Measurements from ENCODE around the gene SREBF2. TPM values are rescaled to one million over a fixed set of nuclear protein-coding genes. Genes with fewer than 3 reads are reported as not detected.
"Not testable (repeated sequence)": the region's sequence is repeated elsewhere in the genome, so short reads cannot be mapped to it uniquely, and the experiment has no call there.

SREBF2 gene
- total and polyA plus RNA-seq, 2 donors from 2014 or later, result 49.2 to 71.4 TPM

GRCh38 chr22:41863472-41863871, 30.6 kb downstream of the SREBF2 start:
- intact Hi-C loops (cut with DNase I), result no loop called here
- Histone ChIP-seq H3K27me3 (ENCODE audit: control insufficient read depth, insufficient read depth, low read length) (no peaks in the 10 kb centered on the region), H3K36me3 (ENCODE audit: control insufficient read depth in 2 of 3, insufficient read depth in 3 of 3, low read length in 3 of 3) (peaks cover 2 to 8% (median 7%) of the 10 kb centered on the region in 3 donors), H3K4me1 (ENCODE audit: control insufficient read depth in 2 of 3, insufficient read depth in 2 of 3, low read depth in 1 of 3, low read length in 3 of 3) (peaks cover 0 to 12% (median 0%) of the 10 kb centered on the region in 3 donors), H3K27ac (ENCODE audit: low read depth in 2 of 2, low read length in 2 of 2) (no peak overlapping the region), H3K9me3 (ENCODE audit: control insufficient read depth in 2 of 3, insufficient read depth in 1 of 3, low read length in 3 of 3) (no peaks in the 10 kb centered on the region), H3K9ac (ENCODE audit: low read length in 3 of 3) (no peak overlapping the region), H3K4me3 (ENCODE audit: low read length in 3 of 3) (no peak overlapping the region)
- FAIRE-seq, result no peak
- TF ChIP-seq CTCF (IDR thresholded peaks at IDR 0.05; ENCODE audit: borderline replicate concordance, extremely low read depth, insufficient read depth), result no peak
- DNase-seq, result no peak

- no peaks in the 10 kb centered on the region for H3K4me1 ChIP-seq (ENCODE audit: control insufficient read depth in 2 of 3, insufficient read depth in 2 of 3, low read depth in 1 of 3, low read length in 3 of 3)
- no peaks in the 10 kb centered on the region for H3K27me3 ChIP-seq (ENCODE audit: control insufficient read depth, insufficient read depth, low read length)
- no peak overlapping the region for H3K9ac ChIP-seq (ENCODE audit: low read length in 3 of 3)
- TF ChIP-seq CTCF (IDR thresholded peaks at IDR 0.05; ENCODE audit: borderline replicate concordance, extremely low read depth, insufficient read depth), result no peak
- no peak overlapping the region for H3K27ac ChIP-seq (ENCODE audit: low read depth in 2 of 2, low read length in 2 of 2)
- no peak for FAIRE-seq
- DNase-seq, result no peak
- no peak overlapping the region for H3K4me3 ChIP-seq (ENCODE audit: low read length in 3 of 3)
- intact Hi-C loops (cut with DNase I), result no loop called here
- no peaks in the 10 kb centered on the region for H3K9me3 ChIP-seq (ENCODE audit: control insufficient read depth in 2 of 3, insufficient read depth in 1 of 3, low read length in 3 of 3)
- peaks cover 6 to 27% (median 16%) of the 10 kb centered on the region in 3 donors for H3K36me3 ChIP-seq (ENCODE audit: control insufficient read depth in 2 of 3, insufficient read depth in 3 of 3, low read length in 3 of 3)
Measured at GRCh38 chr22:41868556-41868955, 35.7 kb downstream of the SREBF2 start.

GRCh38 chr22:41870081-41870480, 37.2 kb downstream of the SREBF2 start:
- H3K9me3 ChIP-seq (ENCODE audit: control insufficient read depth in 2 of 3, insufficient read depth in 1 of 3, low read length in 3 of 3); H3K27me3 ChIP-seq (ENCODE audit: control insufficient read depth, insufficient read depth, low read length); H3K9ac ChIP-seq (ENCODE audit: low read length in 3 of 3); FAIRE-seq; intact Hi-C loops (cut with DNase I); H3K27ac ChIP-seq (ENCODE audit: low read depth in 2 of 2, low read length in 2 of 2); H3K4me1 ChIP-seq (ENCODE audit: control insufficient read depth in 2 of 3, insufficient read depth in 2 of 3, low read depth in 1 of 3, low read length in 3 of 3); DNase-seq; H3K4me3 ChIP-seq (ENCODE audit: low read length in 3 of 3): not testable (repeated sequence)
- H3K36me3 ChIP-seq (ENCODE audit: control insufficient read depth in 2 of 3, insufficient read depth in 3 of 3, low read length in 3 of 3), result peaks cover 6 to 32% (median 22%) of the 10 kb centered on the region in 3 donors

- Histone ChIP-seq H3K36me3 (ENCODE audit: control insufficient read depth in 2 of 3, insufficient read depth in 3 of 3, low read length in 3 of 3) (peaks cover 6 to 39% (median 26%) of the 10 kb centered on the region in 3 donors), H3K9me3 (ENCODE audit: control insufficient read depth in 2 of 3, insufficient read depth in 1 of 3, low read length in 3 of 3) (no peaks in the 10 kb centered on the region), H3K9ac (ENCODE audit: low read length in 3 of 3) (no peak overlapping the region), H3K4me3 (ENCODE audit: low read length in 3 of 3) (no peak overlapping the region), H3K27ac (ENCODE audit: low read depth in 2 of 2, low read length in 2 of 2) (no peak overlapping the region), H3K27me3 (ENCODE audit: control insufficient read depth, insufficient read depth, low read length) (no peaks in the 10 kb centered on the region), H3K4me1 (ENCODE audit: control insufficient read depth in 2 of 3, insufficient read depth in 2 of 3, low read depth in 1 of 3, low read length in 3 of 3) (no peaks in the 10 kb centered on the region)
- intact Hi-C loops (cut with DNase I), result no loop called here
- no peak for FAIRE-seq
- DNase-seq, result no peak
- no peak for TF ChIP-seq CTCF (IDR thresholded peaks at IDR 0.05; ENCODE audit: borderline replicate concordance, extremely low read depth, insufficient read depth)
Measured at GRCh38 chr22:41870786-41871185, 37.9 kb downstream of the SREBF2 start.

All from kidney (tissue), 14 donors.